Astrocyte of the cerebellum (primary cell): ENCODE results near the gene ASIC1.

Experiments
- DNase-seq: peaks from one replicate; pipeline ENCODE4 v3.0.0-alpha.2; 2011; ENCODE audit warnings: low read depth
- H3K4me3 ChIP-seq: 2 replicates; pipeline ENCODE4 v1.5.1; 2011; ENCODE audit warnings: mild to moderate bottlenecking, low read depth, low read length, moderate library complexity
- in situ Hi-C: cut with HindIII; loops from 2 replicates; pipeline ENCODE4 v1.10.0; 2017; ENCODE audit warnings: low sequenced_read_pairs
- TF ChIP-seq, protein P1 (sequence below): IDR thresholded peaks from 2 replicates; pipeline ENCODE4 v1.5.1; 2012; ENCODE audit warnings: low read length, low read depth, moderate library complexity, mild to moderate bottlenecking; ENCODE audit errors: missing control alignments

Gene ASIC1

DNA sequence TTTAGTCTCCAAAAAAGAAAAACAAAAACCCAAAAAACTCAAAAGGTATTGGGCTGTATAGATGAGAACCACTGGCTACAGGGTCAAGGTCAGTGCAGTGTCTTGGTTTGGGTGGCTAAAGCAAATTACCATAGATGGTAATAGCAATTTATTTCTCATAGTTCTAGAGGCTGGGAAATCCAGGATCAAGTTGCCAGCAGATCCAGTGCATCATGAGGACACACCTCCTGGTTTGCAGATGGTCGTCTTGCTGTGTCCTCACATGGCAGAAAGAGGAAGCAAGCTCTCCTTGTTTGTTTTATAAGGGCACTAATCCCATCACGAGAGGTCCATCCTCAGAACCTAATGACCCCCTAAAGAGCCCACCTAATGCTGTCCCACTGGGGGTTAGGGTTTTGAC is 65.8 kb downstream of the ASIC1 start:
- in situ Hi-C loops: no loop called here
- no peak overlapping the region for H3K4me3 ChIP-seq
- TF ChIP-seq, protein P1, sequence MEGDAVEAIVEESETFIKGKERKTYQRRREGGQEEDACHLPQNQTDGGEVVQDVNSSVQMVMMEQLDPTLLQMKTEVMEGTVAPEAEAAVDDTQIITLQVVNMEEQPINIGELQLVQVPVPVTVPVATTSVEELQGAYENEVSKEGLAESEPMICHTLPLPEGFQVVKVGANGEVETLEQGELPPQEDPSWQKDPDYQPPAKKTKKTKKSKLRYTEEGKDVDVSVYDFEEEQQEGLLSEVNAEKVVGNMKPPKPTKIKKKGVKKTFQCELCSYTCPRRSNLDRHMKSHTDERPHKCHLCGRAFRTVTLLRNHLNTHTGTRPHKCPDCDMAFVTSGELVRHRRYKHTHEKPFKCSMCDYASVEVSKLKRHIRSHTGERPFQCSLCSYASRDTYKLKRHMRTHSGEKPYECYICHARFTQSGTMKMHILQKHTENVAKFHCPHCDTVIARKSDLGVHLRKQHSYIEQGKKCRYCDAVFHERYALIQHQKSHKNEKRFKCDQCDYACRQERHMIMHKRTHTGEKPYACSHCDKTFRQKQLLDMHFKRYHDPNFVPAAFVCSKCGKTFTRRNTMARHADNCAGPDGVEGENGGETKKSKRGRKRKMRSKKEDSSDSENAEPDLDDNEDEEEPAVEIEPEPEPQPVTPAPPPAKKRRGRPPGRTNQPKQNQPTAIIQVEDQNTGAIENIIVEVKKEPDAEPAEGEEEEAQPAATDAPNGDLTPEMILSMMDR: no peak
- DNase-seq: no peak

GRCh38 chr12:50127546-50127945 is 70.2 kb downstream of the ASIC1 start:
- DNase-seq: no peak
- H3K4me3 ChIP-seq: no peak overlapping the region
- in situ Hi-C loops: no loop called here
- TF ChIP-seq, protein P1: no peak

DNA sequence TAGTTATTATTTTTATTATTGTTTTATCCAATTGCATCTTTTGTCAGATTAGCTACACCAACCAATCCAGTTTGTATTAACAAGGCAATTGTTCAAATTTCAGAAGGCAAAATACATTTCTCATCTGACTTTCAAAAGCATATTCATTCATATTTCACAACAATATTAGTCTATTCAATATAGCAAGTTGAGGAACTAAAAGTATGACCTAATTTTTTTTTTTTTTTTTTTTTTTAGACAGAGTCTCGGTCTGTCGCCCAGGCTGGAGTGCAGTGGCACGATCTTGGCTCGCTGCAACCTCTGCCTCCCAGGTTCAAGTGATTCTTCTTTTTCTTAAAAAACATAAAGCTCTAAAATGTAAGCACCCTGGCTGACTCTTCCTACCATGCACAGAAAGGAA is 71.9 kb downstream of the ASIC1 start:
- in situ Hi-C loops: no loop called here
- TF ChIP-seq, protein P1: no peak
- no peak overlapping the region for H3K4me3 ChIP-seq
- no peak for DNase-seq

DNA sequence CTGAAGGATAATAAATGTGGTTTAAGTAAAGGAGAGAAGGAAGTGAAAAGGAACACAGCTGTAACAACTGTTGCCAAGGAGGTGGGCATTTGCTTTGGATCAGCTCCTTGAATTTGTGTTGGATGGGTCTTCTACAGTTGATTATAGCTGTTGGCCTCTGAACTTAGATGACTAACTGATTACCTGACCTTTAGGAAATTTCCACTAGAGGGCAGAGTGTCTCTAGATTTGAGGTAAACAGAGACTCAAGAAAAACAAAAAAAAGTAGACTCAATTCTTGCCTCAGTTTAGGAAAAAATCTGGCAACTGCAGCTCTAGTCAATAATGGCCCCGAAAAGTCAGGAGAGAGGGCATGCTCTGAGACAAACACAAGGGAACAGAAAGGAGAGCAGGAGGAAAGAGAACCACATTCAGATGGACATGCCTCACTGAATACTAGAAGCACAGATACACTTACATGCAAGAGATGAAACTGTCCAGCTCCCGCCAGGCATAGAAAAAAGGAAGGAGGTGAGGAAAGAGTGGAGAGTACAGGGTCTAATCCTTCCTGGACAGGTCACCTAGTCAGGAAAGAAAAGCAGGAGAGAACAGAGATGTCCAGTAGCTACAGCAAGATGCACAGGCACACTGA is 75.2 kb downstream of the ASIC1 start:
- no peak overlapping the region for H3K4me3 ChIP-seq
- DNase-seq: peak; percentile 19
- TF ChIP-seq, protein P1: peak; percentile 30
- in situ Hi-C loops: no loop called here
